ENCODE results near the gene COPS9.
A peak's percentile ranks its signal among the peaks of the same experiment; 100 is the strongest.

Gene COPS9

DNA sequence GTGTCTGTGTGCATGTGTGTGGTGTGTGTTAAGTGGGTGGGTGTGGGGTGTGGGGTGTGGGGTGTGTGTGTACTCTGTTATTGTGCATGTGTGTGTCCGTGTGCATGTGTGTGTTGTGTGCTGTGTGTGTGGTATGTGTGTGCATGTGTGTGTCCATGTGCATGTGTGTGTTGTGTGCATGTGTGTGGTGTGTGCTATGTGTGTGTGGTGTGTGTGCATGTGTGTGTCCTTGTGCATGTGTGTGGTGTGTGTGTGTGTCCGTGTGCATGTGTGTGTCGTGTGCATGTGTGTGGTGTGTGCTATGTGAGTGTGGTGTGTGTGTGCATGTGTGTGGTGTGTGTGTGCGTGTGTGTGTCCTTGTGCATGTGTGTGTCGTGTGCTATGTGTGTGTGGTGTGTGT is 11.3 kb upstream of the COPS9 start:
- no peak for DNase-seq

DNA sequence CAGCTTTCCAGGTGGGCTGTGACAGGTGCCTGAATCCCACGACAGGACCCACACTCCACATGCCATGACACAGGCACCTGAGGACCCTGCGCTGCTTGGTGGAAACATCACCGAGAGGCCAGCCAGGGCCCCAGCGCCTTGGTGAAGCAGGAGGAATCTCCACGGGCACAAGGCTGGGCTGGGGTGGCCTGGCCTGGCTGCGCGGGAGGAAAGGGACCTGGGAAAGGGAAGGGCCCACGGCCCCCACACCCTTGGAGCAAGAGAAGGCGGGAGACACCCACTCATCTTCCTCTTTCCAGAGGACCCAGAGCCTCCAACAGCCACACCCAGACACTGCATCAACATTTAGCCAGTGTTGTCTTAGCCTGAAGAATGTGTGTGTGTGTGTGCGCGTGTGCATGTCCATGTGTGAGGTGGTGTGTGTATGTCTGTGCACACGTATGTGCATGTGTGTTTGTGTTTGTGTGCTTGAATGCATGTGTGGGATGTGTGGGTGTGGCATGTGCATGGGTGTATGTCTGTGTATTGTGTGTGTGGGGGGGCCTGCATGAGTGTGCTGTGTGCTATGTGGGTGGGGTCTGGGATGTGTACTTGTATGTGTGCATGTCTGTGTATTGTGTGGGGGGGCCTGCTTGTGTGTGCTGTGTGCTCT is 10.6 kb upstream of the COPS9 start:
- no peak for DNase-seq

DNA sequence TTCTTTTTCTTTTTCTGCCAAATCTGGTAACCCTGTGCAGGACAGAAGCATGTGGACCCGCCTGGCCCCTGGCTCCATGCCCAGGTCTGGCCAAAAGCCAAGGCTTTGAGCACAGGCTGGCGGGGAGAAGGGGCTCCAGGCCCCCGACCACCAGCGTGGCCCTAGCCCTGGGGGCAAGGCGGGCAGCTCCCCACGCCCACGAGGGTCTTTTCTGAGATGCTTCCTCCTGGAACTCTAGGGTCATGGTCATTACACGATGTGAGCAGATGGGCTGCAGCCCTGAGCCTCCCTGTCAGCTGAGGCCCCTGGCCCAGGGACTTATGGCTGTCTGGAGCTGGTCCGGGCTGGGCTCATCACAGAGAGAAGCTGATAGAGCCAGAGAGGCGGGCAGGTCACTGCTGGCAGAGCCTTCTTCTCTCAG is 10.0 kb upstream of the COPS9 start:
- DNase-seq: no peak

DNA sequence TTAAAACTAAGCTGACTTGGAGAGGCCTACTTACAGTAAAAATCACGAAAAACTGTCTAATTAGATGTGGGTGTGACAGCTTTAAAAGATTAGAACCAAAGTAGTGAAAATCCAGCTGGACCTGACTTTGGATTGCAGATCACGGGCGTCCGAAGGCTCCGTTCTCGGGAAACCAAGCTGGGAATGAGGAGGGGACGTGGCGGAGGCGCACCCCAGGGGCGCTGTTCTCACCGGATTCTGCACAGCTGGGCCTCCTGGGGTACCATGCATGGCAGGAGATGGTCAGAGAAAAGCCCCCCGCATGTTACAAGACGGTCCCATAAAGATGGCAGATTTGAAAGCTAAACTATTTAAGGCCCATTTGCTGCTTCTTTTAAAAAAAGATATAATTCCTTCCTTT is 9.4 kb upstream of the COPS9 start:
- no peak for DNase-seq

DNA sequence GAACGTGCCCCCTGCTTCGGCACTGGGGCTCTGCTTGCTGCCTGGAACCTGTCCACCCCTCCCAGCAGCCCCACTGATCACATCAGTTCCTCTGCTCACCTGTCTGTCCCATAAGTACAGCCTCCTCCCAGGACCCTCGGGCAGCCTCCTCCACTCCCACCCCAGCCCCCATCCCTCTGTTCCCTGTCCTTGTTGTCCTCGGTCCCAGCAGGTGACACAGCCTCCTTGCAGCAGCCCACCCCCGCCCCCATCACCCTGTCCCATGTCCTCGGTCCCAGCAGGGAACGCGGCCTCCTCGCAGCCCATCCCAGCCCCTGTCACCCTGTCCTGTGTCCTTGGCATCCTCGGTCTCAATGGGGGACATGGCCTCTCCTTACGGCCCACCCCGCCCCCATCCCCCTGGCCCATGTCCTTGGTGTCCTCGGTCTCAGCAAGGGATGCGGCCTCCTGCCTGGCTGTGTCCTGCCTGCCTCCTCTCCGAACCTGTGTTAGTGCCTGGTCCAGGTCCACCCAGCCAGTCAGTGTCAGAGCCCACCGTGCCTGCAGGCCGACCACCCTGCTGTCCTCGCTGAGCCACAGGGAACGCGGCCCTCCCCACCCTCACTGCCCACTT is 8.7 kb upstream of the COPS9 start:
- DNase-seq: no peak

DNA sequence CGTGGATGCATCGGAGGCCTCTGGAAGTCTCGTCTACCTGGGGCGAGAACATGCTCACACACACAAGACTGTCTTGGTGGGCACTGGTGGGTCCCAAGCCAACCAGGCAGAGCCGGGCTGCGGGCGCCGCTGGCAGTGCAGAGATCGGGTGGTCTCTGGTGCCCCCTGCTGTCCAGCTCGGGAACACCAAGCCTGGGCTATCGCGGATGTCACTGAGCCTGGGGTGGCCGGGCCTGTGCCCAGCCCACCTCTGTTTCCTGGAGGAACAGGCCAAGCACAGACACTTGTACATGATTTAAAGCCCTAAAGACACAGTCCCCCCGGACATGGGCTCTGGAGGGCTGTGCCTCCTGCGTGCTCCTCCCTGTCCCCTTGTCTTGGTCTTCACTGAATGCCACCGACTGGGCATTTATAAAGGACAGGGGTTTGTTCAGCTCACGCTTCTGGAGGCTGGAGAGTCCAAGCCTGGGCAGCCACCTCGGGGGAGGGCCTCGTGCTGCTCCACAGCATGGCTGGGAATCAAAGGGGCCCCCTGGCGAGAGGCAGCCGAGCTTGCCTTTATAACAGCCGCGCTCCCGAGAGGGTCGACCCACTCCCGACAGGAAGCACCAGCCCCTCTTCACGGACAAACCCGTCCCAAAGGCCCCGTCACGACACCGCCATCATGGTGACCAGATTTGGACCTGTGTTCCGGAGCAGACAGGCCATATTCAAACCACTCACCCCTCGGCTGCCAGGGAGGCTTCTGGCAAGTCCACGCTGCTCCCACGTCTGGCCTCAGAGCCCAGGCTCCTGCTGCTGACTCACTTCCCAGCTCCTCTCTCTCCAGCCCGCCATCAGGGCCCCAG is 7.9 kb upstream of the COPS9 start:
- DNase-seq: peak; percentile 73 to 80

DNA sequence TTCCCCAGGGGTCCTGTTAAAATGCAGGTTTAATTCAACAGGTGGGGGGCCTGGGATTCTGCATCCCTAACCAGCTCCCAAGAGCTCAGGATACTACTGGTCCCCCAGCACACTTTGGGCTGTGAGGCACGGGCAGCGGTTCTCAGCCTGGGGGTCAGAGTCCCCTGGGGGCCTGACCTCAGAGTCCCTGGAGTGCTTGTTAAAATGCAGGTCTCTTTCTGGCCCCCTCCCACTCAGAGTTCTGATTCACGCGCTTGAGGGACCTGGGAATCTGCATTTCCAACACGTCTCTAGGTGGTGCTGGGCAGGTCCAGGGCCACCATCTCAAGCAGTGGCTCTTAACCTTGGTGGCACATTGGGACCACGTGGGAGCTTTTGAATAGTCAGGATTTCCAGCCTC is 7.2 kb upstream of the COPS9 start:
- no peak for DNase-seq

DNA sequence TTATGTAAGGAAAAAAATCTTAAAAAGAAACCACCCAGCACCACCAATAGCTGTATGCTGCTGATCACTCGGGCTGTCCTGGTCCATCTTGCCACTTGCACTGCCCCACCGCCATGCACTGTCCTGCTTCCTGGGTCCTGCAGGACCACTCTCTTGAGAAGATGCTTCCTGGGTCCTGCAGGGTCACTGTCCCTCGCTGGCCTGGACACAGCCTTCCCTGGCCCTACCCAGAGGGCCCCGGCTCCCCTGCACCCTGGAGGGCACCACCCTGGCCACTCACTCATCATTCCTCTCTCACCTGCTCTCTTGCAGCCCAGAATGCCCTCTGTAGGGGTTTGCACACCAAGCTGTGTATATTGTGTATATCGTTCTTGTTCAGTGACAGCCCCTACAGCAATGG is 6.8 kb upstream of the COPS9 start:
- no peak for DNase-seq

DNA sequence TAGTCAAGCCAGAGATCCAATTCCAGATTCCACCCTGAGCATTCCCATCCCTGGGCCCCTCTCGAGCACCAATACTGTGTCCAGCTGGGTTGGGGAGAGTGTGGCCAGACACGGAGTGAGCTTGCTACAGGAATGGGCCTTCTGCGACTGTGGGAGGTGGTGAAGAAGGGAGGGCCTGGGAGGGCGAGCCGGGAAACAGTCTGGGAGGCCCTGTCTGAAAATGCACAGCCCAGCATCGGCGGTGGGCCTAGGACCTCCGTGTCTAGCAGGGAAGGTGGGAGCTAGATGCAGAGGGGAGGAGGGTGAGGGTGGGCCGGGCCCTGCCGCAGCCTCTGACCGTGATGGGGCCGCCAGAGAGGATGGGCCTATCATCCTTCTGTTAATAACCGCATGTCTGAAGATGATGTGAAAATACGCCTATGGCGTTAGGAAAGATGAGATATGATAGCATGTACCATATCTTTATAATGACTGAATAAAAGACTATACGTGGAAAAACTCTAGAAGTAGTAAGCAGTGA is 6.2 kb upstream of the COPS9 start:
- DNase-seq: no peak

DNA sequence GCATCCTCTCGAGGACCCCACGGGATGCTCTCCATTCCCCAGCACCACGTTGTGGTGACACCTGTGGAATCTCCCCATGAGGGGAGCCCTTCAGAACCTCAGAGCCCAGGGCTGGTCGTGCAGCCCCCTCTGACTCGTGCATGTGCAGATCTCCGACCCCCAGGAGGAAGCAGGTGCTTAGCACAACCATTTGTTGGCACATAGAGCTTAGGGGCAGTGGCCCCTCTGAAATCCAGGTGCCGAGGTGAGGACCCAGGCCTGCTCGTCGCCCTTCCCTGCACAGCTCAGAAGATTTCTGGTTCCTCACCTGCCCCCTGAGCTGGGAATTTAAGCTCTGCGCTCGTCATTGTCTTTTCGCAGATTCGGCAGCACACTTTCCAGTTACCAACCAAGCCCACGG is 5.6 kb upstream of the COPS9 start:
- DNase-seq: no peak

DNA sequence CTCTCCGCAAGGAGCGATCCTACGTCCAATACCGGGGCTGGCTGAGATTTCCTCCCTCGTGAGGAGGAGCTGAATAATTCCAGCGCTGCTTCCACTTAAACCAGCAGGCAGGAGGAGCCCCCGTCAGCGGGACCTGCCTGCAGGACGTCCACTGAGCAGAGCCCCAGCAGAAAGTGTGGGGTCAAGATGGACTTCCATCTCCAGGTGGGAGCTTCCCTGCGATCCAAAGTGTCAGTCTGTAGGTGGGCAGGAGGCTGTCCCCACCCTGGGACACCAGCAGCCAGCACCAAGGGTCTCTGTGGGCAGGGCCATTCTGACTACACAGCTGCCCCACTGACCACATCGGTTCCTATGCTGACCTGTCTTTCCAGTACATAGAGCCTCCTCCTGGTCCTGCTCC is 4.8 kb upstream of the COPS9 start:
- DNase-seq: no peak

DNA sequence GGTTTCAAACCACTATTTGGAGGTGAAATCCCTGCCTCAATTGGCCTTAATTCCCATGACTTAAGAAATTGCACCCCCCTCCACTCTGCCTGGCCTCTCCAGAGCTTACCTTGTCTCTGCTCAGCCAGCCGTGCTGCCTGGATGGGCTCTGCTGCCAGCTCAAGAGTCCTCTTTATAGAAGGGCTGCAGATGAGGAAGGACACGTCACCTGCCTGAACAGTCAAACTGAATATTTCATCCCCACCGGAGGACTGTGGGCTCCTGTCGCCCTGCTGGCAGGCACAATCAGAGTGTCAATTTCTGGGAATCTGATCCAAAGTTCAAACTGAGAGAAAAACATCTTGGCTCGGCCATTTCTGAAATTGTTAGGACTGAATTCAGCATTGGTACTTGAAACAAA is 4.4 kb upstream of the COPS9 start, which contains the start of gene OTOS:
Gene OTOS (minus strand): TSS at position 148 of the 400 bp plus-strand sequence. CDS start 332 bp downstream, outside the sequence.
- no peak for DNase-seq

DNA sequence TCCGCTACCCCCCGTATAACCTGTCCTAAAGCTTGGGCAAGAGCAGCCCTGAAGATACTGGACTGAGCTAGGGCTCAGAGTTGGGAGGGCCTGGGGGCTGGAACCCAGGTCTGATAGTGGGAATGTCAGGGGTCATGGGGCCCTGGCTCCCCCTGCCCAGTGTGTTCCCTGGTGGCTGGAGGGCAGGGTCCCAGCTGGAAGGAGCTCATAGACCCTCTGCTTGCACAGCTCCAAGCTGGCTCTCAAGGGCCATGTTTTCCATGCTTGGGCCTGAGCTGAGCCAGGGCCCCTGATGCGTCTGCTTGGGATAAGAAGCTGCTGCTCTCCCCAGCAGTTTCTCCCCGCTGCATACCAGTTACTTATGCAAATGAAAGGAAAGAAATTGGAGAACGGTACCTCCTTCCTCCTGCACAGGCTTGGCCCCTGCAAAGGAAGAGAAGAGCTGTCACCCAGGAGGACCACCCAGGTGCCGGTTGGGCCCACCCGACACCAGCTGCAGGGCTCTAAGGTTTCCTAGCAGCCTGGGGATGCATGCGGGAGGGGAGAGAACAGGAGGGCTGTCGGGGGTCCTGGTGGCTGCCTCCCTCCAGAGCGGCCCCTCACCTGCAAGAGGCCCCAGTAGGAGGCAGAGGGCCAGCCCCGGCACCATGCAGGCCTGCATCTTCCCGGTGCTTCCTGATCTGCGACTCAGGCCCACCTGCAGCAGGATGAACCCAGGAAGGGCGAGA is 3.7 kb upstream of the COPS9 start:
- no peak for DNase-seq

DNA sequence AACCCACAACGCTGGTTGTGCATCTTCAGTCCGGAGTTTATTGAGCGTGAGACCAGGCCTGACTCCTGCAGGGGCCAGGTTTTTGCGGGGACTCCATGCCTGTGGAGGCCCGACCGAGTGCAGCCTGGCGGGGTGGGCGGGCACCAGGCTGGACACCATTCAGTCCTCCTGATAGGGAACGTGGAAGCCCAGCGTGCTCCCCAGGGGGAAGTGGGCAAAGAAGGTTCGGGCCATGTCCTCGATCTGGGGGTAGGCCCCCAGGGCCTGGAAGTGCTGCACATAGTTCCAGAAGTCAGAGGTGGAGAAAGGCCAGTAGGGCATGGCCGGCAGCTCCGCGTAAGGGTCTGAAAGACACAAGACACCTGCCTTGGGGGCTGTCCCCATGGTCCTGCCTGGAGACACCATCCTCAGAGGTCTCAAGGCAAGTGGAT is 2.9 kb upstream of the COPS9 start:
- DNase-seq: no peak

DNA sequence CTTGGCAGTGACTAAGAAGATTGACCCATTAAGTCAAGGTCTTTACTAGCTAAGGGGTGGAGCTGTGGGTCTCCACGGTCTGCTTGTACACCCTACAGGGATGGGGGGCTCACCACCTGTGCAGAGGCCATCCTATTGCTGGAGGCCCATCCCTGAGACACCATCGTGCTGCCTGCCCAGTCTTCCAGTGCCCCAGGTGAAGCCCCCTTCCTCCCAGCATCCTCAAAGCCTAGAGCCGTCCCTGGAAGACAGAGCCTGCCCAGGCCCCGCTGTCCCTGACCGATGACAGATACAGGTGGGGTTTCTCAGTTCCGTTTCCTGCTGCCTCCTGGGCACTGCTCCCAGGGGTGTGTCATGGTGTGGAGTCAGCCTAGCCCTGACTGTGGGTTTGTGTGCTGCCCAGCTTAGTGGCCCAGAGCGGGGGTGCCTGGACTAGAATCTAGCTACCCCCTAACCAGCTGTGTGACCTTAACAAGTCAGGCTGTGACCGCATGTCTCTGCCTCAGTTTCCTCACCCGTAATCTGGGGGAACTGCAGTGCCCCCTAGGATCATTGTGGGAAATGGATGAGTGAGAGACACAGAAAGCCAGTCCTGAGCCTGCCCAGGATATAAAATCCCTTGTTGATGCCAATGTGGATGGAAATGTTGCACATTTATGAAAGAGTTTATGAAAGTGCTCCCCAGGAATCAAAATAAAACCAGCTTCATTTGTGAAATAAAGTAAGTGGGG is 2.3 kb upstream of the COPS9 start:
- DNase-seq: no peak

DNA sequence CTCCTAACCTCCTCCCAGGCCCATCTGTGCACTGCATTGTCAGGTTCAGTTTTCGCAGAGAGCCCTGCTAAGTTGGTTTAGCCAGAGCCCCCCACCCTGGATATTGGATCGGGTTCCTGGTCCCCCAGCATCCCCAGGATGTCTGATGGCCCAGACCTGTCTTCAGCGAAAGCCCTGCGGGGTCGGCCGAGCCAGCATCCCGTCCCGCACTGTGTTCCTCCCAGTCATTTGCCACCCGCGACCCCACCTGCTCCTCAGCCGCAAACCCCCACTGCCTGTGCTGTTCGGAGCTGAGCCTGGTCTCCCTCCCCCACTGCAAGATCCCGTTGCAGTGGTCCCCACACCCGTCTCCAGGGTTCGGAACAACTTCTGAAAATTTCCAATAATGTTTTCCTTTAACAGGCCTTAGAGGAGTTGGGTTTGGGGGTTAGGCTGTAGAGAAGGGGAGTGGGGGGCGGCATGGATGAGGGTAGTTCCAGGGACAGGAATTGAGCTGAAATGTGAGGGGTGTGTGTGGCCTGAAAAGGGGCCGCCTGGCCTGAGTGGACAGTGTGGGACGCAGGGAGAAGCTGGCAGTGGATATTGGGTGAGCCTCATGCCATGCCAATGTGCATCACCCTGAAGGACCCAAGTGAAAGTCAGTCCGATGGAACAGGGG is 1.6 kb upstream of the COPS9 start:
- no peak for DNase-seq

DNA sequence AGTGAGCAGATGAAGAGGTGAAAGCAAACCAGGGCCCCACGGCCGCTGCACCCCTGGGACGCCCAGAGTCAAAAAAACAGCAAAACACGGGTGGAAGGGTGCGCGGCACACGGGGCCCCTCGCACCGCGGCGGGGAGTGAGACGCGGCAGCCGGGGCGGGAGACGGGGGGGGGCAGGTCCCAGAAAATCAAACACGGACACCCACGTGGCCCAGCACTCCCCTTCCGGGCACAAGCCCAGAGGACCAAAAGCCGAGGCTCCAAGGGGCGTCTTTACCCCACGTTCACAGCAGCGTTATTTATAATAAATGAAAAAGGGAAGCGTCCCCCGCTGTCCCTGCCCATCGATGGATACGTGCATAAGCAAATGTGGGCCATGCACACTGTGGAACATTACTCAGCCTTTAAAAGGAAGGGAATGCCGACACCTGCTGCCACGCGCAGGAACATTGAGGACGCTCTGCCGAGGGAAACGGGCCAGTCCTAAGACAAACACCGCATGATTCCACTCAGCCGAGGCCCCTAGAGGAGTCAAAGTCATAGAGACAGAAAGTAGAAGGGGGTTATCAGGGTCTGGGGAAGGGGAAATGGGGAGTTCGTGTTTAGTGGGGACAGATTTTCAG is 677 bp upstream of the COPS9 start:
- DNase-seq: peak in 1 of 2 donors; percentile 26

DNA sequence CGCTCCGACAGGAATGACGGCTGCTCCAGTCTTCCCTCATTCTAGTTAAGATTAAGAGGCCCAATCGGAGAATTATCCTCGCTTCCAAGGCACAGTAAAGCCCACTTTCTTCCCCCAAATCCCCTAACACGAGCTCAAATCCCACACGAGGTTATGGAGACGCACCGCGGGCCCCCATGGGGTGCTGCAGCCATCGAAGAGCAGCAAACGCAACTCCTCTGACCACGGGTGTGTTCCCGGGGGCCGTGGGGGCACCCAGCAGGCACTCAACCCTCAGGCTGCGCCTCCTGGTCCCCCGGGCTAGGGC is 446 bp downstream of the COPS9 start:
- no peak for DNase-seq

DNA sequence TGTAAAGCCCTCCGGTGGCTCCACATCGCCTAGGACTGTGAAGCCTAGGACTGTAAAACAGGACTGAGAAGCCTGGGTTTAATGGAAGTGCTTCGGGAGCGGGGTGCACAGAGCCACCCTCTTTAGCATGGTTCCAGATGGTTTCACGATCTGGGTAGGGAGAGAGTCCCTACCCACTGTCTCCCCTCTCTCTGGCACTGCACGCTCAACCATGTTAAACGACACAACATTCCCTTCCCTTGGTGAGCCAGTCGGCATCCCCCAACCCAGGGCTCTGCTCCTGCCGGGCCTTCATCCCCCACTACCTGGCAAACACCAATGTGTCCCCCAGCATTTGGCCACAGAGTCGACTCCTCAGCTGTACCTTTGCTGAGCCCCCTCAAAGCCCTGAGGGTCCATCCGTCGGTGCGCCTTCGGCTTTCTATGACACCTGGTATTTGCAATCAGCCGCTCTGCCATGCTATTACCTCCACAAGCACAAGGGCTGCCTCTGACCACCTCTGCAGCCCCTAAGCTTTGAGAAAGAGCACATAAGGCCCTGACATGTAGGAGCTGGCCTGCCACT is 1.1 kb downstream of the COPS9 start:
- no peak for DNase-seq

DNA sequence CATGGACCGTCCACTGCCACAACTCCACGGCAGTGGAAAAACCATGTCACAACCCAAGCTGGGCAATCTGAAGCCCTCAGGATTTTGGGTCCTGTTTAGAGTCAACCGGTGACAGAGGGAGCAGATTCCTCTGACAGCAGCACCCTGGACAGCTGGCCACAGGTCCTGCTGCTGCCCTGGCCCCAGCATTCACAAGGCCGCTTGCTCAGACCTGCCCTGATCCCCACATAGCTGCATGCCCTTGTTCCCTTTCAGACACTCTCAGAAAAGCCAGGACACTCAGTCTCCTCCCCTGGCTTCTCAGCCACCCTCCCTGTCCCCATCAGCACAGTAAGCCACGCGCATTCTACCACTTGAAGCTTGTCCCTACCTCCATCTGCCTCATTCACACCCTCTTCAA is 1.6 kb downstream of the COPS9 start:
- no peak for DNase-seq

DNA sequence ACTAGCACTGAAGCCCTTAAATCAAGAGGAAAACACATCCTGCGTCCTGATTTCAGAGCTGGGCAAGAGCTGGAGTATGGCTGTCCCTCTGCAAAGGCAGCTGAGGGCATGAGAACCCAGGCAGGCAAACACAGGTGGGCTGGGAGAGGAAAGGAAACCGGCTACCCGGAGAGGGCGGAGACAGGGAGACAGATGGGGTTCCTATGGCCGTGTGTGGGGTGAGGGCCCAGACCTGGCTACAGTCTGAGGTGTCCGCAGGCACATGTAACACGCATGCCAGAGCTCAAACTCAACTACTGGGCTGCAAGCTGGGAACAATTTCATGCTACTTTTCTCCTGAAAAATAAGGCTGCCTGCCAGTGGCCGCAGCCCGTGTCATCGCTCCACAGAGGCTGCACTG is 2.7 kb downstream of the COPS9 start:
- DNase-seq: no peak

Measured in CD4-positive, alpha-beta T cell treated with Interleukin-1 beta for 1 hour (primary cell).